Medulla oblongata (tissue), 1 donor: ENCODE data around the gene RBM41.
"Not testable (repeated sequence)": the region's sequence is repeated elsewhere in the genome, so short reads cannot be mapped to it uniquely, and the experiment has no call there.

Source experiments
- DNase-seq: peaks from one replicate; pipeline ENCODE4 v3.0.0-alpha.2; 2015; ENCODE audit errors: extremely low spot score

RBM41 gene

DNA sequence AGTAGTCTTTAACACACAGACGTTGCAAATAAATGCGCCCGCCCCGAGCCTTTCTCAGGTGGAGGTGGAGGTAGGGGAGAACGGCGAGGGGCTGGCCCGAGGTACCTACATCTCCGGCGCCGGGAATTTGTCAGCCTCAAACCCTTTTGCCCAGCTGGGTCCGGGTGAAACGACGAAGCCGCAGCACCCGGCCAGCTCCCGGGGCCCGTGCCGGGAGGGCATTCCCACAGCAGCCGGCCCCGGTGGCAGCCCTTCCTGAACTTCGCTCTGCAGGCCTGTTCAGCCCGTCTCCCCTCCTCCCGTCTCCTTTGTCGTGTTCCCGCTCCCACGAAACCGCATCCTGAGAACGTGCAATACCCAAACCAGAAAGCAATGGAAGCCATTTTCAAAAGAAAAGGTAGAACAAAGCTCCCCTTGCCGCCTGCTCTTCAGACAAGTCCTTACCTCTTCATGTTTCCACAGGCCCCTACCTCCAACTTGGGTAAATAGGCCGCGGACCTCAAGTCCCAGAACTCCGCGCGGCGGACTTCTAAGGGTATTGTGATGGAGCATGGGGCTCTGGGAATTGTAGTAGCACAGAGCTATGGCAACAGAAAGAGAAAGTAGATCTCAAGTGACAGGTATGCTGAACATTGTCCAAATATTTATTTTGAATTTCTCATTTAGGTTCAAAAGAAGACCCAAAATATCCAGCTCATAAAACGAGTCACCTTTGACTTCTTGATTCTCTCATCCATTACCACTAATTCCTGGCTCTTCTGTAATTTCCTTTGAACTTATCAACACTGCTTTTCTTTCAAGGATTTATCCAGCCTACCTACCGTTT, at the start of gene RBM41:
Gene RBM41, minus strand, starts transcription at position 501 of the 826 bp plus-strand sequence. Its CDS starts 49 bp downstream, at position 452.
- DNase-seq: peak; percentile 89

DNA sequence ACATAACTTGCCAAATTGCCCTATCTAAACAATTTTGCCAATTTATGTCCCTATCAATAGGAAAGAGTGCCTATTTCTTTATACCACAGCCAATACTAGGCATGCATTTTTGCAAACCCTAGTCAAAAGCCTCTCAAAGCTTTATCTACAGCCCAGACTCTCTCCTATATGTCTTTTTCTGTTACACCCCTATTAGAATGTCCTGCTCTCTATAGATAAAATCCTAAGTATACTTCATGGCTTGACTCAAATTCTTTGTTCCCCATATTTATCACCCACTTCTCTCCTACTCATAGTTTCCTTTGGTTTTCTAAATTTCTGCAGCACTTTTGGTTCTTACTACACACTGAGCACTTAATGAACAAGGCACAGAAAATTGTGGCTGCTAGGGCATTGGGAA, 49.6 kb upstream of the RBM41 start:
- no peak for DNase-seq

GRCh38 chrX:107167163-107167921, 48.7 kb upstream of the RBM41 start:
- no peak for DNase-seq

- DNase-seq: not testable (repeated sequence)
Observed at GRCh38 chrX:107157618-107158017, 39.0 kb upstream of the RBM41 start.

DNA sequence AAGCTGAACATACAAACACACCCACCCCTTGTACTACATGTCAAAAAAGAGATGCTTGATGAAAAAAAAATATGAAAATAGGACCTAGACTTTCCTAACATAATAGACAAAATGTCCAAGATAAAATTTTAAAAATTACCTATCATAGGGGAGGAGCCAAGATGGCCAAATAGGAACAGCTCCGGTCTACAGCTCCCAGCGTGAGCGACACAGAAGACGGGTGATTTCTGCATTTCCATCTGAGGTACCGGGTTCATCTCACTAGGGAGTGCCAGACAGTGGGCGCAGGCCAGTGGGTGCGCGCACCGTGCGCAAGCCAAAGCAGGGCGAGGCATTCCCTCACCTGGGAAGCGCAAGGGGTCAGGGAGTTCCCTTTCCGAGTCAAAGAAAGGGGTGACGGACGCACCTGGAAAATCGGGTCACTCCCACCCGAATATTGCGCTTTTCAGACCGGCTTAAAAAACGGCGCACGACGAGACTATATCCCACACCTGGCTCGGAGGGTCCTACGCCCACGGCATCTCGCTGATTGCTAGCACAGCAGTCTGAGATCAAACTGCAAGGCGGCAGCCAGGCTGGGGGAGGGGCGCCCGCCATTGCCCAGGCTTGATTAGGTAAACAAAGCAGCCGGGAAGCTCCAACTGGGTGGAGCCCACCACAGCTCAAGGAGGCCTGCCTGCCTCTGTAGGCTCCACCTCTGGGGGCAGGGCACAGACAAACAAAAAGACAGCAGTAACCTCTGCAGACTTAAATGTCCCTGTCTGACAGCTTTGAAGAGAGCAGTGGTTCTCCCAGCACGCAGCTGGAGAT, 37.2 kb upstream of the RBM41 start:
- not testable (repeated sequence) for DNase-seq

- no peak for DNase-seq
Observed at GRCh38 chrX:107154787-107155620, 36.4 kb upstream of the RBM41 start.

DNA sequence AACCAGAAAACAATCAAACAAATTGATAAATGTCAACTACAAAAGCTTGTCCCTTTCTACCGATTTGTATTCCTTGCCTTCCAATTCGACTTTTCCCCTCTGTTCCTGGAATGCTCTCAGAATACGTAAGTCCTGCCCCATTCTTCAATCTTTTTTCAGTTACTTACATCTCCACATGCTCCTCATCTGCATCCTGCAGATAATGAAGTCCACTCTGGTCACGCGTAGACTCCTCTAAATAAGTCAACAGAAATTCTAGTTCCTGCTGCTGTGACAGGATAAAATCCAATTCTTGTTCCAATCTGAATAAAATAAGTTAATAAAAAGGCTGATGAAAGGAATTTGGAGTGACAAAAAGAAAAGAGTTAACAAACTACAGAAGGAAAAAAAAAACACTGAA, 34.4 kb upstream of the RBM41 start:
- DNase-seq: no peak

GRCh38 chrX:107146670-107147069, 28.0 kb upstream of the RBM41 start:
- DNase-seq: no peak

DNA sequence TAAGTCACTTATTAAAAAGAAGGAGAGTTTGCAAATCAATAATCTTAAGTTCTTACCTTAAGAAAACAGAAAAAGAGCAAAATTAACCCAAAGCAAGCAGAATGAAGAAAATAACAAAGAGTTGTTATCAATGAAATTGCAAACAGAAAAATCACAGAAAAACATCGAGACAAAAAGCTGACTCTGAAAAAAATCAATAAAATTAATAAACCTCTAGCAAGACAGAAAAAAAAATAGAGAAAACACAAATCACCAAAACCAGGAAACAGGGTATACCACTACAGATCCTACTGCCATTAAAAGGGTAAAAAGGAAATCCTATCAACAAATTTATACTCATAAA, 17.3 kb upstream of the RBM41 start:
- no peak for DNase-seq

DNA sequence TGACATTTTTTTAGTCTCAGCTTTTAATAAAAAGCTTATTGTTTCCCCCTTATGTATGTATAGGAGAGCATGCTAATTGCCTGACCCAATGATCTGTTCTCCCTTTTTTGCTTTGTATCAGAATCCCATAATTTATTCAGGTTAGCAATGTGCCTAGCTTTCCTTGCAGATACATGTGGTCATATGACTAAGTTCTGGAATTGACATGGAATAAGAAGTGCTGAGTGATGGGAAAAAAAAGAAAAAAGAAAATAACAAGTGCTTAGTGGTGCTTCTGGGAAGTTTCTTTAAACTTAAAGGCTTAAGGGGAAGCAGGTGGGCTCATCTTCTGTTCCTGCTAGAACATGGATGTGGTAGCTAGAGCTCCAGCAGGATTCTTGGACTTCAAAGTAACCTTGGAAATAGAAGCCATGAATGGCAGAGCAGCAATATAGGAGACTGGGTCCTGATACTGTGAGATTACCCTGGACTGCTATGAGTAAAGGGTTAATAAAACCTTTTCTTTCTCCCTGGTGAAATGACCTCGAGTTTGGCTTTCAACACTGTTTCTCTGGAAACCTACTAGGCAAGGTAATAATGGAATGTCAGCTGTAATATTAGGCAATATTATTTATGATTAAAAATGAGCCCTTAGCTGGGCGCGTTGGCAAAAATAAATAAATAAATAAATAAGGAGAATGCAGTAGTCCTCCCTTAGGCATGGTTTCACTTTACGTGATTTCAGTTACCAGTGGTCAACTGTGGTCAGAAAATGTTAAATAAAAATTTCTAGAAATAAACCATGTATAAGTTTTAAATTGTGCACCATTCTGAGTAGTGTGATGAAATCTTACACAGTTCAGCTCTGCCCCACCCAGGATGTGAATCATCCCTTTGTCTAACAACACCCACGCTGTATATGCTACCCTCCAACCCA, 16.7 kb upstream of the RBM41 start:
- DNase-seq: no peak

GRCh38 chrX:107123750-107124149, 5.1 kb upstream of the RBM41 start:
- DNase-seq: no peak

- no peak for DNase-seq
Observed at GRCh38 chrX:107119283-107119682, 661 bp upstream of the RBM41 start.

GRCh38 chrX:107117993-107118321, 665 bp downstream of the RBM41 start:
- peak; percentile 17 for DNase-seq

DNA sequence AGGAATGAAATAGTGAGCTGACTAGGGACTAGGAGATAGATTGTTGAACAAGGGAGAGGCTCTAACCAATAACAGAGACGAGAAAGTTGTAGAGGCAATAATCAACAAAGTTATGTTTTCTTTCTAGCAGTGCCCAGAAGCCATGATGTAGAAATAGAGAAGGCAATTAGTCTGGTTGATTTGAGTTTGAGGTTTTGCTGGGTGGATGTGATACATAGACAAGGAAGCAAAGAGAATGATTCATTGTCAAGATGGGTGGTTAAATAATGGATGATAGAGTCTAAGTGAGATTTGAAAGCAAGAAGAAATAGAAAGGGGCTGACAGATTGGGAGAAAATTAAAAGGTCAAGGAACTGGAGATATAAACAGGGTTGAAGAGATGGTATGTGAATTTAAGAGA, 11.2 kb downstream of the RBM41 start:
- no peak for DNase-seq

DNA sequence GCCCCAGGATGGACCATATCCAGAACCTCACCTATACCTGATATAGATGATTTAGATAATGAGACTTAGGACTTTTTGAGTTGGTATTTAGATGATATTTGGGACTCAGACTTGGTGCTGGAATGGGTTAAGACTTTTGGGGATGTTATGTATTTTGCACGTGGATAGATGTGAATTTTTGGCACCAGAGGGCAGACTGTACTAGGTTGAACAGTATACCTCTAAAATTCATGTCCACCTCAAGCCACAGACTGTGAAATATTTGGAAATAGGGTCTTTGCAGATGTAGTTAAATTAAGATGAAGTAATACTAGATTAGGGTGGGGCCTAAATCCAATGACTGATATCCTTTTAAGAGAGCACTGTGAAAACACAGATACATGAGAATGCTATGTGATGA, 15.6 kb downstream of the RBM41 start:
- no peak for DNase-seq

DNA sequence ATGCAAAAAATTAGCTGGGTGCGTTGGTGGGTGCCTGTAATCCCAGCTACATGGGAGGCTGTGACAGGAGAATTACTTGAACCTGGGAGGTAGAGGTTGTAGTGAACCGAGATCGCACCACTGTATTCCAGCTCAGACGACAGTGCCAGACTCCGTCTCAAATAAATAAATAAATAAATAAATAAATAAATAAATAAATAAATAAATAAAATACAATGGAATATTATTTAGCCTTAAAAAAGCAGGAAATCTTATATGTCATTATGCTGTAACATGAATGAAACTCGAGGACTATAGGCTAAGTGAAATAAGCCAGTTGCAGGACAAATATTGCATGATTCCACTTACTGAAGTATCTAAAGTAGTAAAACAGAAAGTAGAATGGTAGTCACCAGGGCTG, 42.5 kb downstream of the RBM41 start:
- no peak for DNase-seq

DNA sequence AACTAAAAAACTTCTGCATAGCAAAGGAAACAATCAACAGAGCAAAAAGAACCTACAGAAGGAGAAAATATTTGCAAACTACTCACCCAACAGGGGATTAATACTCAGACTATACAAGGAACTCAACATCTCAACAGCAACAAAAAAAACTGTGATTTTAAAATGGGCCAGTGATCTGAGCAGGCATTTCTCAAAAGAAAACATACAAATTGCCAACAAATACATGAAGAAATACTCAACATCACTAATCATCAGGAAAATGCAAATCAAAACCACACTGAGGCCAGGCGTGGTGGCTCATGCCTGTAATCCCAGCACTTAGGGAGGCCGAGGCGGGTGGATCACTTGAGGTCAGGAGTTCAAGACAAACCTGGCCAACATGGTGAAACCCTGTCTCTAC, 60.9 kb downstream of the RBM41 start:
- DNase-seq: not testable (repeated sequence)

- DNase-seq: no peak
Observed at GRCh38 chrX:107054978-107055377, 63.6 kb downstream of the RBM41 start.

DNA sequence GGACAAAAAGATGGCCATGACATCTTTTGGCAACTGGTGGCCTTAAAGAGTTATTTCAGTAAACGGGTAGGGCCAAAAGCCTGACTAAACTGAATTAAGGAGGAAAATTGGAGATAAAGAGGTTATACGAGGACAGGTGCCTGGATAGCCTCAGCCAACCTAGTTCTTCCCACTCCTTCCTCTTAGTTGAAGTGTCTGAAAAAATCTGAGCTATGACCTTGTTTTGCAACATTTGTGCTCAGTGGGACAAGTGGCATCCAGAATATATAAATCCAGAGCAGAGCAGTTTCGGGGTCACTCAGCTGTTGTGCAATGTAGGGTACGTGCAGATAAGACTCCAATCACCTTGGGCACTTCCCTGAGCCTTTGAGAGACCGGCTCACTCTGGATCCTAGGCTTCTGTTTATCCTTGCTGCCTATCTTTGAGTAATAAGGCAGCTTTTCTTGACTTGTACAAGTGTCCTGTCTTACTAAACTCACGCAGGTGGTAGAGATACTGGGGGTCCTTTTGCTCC, 68.4 kb downstream of the RBM41 start:
- no peak for DNase-seq

GRCh38 chrX:107047622-107048021, 71.0 kb downstream of the RBM41 start:
- no peak for DNase-seq
